Erythroblast (primary cell): ENCODE data around the gene HS6ST2.

Experiments
- GATA1 ChIP-seq: IDR thresholded peaks from 2 replicates; pipeline ENCODE4 v1.6.1; 2011; ENCODE audit warnings: low read depth, mild to moderate bottlenecking, control low read depth, low read length, moderate library complexity
- POLR2A ChIP-seq: IDR thresholded peaks from 2 replicates; pipeline ENCODE4 v1.6.1; 2011; ENCODE audit warnings: mild to moderate bottlenecking, low read length

GRCh38 chrX:132730266-132730665, 228.2 kb downstream of the HS6ST2 start:
- no peak for TF ChIP-seq POLR2A
- no peak for TF ChIP-seq GATA1
